T-helper 1 cell treated with Interleukin-12 subunit alpha and Interleukin-12 subunit beta and Interleukin-4 antibody, amounts not matched to agents 30 ng/mL and 1 ng/mL, for 36 hours (primary cell): ENCODE data around the gene TWF1. TPM values are rescaled to one million over a fixed set of nuclear protein-coding genes. Genes with fewer than 3 reads are reported as not detected.
"Not testable (repeated sequence)": the region's sequence is repeated elsewhere in the genome, so short reads cannot be mapped to it uniquely, and the experiment has no call there.

Experiments
- intact Hi-C: fragments of 100-400 bp; cut with micrococcal nuclease; formaldehyde crosslinking; loops from one replicate; pipeline ENCODE4 v1.15.1; 2024
- total RNA-seq: library from RNA; stranded (reverse); gene quantifications from 2 replicates; pipeline ENCODE4 v1.2.3, GENCODE V29; 2022

The TWF1 gene
- total RNA-seq, 1 donor from 2014 or later, result 33.4 TPM

- intact Hi-C loops, result loop anchor here (1.0 to 10.0 kb wide), 5 partner anchors 48 to 1918 kb away; partner anchors contain the start of genes ARID2, IRAK4, PPHLN1 and PUS7L
Measured at GRCh38 chr12:43806737-43807072, 588 bp upstream of the TWF1 start.

GRCh38 chr12:43805149-43805859, 813 bp downstream of the TWF1 start:
- intact Hi-C loops, result loop anchor here (1.0 to 10.0 kb wide), 2 partner anchors 31 to 1919 kb away; partner anchors contain the start of genes ARID2 and TMEM117

GRCh38 chr12:43797561-43798217, 8.4 kb downstream of the TWF1 start:
- intact Hi-C loops, result no loop called here

- intact Hi-C loops, result no loop called here
Measured at GRCh38 chr12:43795716-43796280, 10.3 kb downstream of the TWF1 start.

- intact Hi-C loops, result no loop called here
Measured at GRCh38 chr12:43789941-43790340, 16.2 kb downstream of the TWF1 start.

GRCh38 chr12:43786899-43787693, 19.0 kb downstream of the TWF1 start:
- intact Hi-C loops, result no loop called here

- intact Hi-C loops, result loop anchor here (1.0 to 5.0 kb wide), 3 partner anchors 26 to 221 kb away; no protein-coding TSS in a partner anchor
Measured at GRCh38 chr12:43776498-43776897, 29.6 kb downstream of the TWF1 start.

- intact Hi-C loops, result no loop called here
Measured at GRCh38 chr12:43766291-43766690, 39.8 kb downstream of the TWF1 start.

GRCh38 chr12:43764528-43764927, 41.6 kb downstream of the TWF1 start:
- intact Hi-C loops, result no loop called here

GRCh38 chr12:43763769-43764168, 42.3 kb downstream of the TWF1 start:
- intact Hi-C loops, result no loop called here

GRCh38 chr12:43762596-43762995, 43.5 kb downstream of the TWF1 start:
- intact Hi-C loops, result no loop called here

- intact Hi-C loops, result no loop called here
Measured at GRCh38 chr12:43761500-43761899, 44.6 kb downstream of the TWF1 start.

GRCh38 chr12:43760396-43760795, 45.7 kb downstream of the TWF1 start:
- intact Hi-C loops, result no loop called here

- intact Hi-C loops, result loop anchor here (1.0 to 5.0 kb wide), 9 partner anchors 47 to 1968 kb away; partner anchors contain the start of genes ARID2, NELL2, PPHLN1 and TMEM117
Measured at GRCh38 chr12:43758728-43759563, 47.2 kb downstream of the TWF1 start, which contains the start of the genes IRAK4 and PUS7L. Gene IRAK4 (plus strand): TSS chr12:43758951. CDS start chr12:43768112, 9,161 bp downstream. Gene PUS7L (minus strand): TSS chr12:43758790. CDS start chr12:43755245, 3,545 bp downstream.

GRCh38 chr12:43758247-43758727, 47.8 kb downstream of the TWF1 start:
- intact Hi-C loops, result loop anchor here (1.0 to 5.0 kb wide), 9 partner anchors 48 to 1969 kb away; partner anchors contain the start of genes ARID2, NELL2, PPHLN1 and TMEM117

GRCh38 chr12:43754015-43754414, 52.1 kb downstream of the TWF1 start:
- intact Hi-C loops, result no loop called here

GRCh38 chr12:43751360-43751759, 54.8 kb downstream of the TWF1 start:
- intact Hi-C loops, result not testable (repeated sequence)

- intact Hi-C loops, result no loop called here
Measured at GRCh38 chr12:43750814-43751213, 55.3 kb downstream of the TWF1 start.

- intact Hi-C loops, result no loop called here
Measured at GRCh38 chr12:43749016-43749415, 57.1 kb downstream of the TWF1 start.

- intact Hi-C loops, result no loop called here
Measured at GRCh38 chr12:43744826-43745225, 61.3 kb downstream of the TWF1 start.
